CD4-positive, alpha-beta T cell treated with Interferon gamma for 1 hour (primary cell): ENCODE data around the gene CEP72.
A peak's percentile ranks its signal among the peaks of the same experiment; 100 is the strongest.
"Not testable (repeated sequence)": the region's sequence is repeated elsewhere in the genome, so short reads cannot be mapped to it uniquely, and the experiment has no call there.

ENCODE experiments used
- DNase-seq: peaks from one replicate; pipeline ENCODE4 v3.0.0-alpha.2; 2020

CEP72 gene

DNA sequence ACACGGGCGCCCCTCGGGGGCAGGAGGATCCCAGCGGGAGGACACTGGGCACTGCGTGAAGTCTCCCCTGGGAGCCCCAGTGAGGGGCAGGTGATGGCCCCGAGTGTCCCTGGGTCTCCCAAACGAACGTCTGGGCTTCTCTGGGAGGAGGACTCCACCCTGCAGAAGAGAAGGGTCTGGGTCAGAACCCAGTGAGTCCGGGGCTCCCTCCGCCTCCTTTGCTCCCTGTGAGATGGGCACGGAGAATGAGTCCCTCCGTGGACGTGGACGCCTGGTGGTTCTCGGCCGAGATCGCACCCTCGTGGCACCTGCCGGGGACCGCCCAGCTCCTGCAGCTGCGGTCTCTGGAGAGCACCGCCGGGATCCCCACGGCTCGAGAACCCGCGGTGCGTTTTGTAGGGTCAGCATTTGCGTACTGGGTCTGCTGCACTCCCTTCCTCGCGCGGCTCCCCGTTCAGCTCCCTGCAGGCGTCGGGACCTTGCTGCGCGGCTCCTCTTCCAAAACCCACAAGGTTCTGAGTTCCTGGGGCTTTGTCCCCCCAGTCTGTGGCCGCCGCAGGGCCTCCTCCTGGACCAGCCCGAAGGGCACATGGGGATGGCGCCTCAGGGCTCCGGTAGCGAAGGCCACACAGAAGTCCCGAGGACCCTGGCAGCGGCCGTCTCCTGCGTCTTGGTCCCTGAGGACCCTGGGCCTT, 10.2 kb upstream of the CEP72 start:
- DNase-seq: no peak

GRCh38 chr5:602466-603035, 9.6 kb upstream of the CEP72 start:
- no peak for DNase-seq

GRCh38 chr5:603081-603998, 8.8 kb upstream of the CEP72 start:
- no peak for DNase-seq

DNA sequence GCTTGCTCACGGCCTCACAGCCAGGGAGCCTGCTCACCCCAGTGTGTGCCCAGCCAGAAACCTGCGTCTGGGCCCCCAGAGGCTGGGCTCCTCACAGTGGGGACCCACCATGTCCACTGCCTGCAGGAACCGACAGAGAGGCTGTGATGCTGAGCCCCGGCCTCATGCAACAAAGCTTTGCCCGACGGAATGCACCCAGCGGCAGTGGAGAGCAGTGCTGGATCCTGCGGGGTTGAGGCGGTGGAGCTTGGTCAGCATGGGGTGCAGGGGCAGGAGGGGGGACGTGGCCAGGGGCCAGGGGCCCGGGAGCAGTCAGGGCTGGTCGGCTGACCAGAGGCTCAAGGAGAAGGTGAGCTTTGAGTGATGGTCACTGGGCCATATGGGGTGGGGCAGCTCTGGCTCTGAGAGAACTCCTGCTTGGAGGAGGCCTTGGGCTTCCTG, 7.7 kb upstream of the CEP72 start:
- no peak for DNase-seq

GRCh38 chr5:605090-605489, 7.0 kb upstream of the CEP72 start:
- not testable (repeated sequence) for DNase-seq

DNA sequence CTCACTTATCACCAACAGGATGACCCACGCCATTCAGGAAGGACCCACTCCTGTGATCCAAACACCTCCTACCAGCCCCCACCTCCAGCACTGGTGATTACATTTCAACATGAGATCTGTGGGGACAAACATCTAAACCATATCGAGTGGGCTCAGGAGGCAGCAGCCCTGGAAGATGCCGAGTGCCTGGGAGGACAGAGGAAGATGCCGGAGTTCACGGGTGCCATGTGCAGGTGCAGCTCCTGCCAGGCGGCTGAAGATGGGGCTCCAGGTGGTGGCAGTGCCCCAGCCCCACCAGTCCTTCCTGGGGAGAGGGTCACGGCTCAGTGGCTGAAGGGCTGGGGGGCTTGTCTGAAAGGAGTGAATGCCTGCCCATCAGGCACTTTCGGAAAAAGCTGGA, 6.1 kb upstream of the CEP72 start:
- no peak for DNase-seq

DNA sequence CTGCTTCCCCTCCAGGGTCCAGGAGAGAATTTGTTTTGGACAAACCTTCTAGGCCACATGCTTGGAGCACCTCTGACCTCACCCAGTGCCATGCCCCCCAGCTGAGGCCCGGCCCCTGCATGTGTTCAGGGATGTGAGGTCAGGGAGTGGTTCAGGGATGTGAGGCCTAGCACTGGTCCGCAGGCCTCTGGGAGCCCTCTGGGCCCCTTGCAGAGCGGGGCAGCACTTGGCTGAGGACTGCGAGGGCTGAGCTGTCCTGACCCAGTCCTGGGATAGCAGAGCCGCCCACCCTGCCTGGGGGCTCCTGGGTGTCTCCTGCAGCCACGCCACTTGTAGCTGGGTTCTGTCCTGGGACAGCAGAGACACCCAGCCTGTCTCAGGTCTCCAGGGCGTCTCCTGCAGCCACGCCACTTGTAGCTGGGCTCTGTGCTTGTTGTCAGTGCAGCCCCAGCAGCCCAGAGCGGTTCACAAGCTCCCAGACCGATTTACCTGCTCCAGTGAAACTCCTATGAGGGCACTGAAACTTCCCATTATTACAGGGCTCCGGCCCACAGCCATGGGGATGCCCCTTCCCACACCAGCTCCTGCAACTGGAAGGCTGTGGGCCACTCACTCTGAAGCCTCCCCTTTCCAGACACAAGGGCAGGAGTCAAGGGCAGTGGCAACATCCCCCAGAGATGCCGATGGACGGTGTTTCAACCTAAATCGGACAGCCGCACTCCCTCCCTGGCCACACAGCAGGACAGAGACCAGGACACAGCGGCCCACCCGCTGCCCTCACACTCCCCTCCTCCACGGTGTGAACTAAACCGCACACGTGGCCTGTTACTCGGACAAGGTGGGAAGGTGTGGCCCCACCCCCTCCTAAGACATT, 5.4 kb upstream of the CEP72 start:
- DNase-seq: no peak

- peak; percentile 28 for DNase-seq
These were observed 4.4 kb upstream of the CEP72 start for GRCh38 chr5:607541-608428.

DNA sequence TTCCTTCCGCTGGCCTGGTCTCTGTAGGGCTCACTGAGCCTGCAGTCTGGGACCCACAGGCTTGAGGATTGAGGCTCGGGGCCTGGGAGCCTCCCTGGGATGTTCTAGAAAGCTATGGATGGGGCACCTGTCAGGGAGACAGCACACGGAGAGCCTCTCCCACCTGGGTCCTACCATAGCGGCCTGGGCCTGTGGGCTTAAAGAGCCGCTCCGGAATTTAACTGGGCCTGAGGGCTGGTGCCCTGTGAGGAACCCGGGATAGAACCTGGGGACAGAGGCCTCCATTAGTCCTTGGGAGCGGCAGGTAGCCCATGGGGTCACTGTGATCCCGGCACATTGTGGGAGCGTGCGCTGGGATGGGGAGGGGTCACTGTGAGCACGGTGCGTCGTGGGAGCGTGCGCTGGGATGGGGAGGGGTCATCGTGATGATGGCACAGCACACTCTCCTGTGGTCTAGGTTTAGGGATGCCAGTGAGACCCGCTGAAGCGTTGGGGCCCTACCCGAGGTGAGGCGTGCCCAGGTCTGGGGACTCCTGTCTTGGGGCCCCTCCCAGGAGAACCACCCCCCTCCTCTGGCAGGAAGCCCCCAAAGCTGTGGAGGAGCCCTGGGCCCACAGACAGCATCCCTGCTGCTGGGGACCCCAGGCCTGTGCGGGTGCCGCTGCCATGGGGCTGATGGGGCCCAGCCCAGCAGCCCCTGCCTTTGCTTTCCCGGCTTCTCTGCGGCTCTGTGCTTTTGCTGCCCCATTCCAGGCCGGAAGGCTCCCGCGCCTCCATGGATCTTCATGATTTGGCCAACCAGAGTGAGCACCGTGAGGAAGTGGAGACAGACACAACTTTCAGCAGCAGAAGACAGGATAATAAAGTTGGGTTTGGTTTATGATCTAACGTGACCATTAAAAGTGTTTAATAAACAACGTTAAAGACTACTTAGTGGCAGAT, 3.4 kb upstream of the CEP72 start:
- DNase-seq: no peak

DNA sequence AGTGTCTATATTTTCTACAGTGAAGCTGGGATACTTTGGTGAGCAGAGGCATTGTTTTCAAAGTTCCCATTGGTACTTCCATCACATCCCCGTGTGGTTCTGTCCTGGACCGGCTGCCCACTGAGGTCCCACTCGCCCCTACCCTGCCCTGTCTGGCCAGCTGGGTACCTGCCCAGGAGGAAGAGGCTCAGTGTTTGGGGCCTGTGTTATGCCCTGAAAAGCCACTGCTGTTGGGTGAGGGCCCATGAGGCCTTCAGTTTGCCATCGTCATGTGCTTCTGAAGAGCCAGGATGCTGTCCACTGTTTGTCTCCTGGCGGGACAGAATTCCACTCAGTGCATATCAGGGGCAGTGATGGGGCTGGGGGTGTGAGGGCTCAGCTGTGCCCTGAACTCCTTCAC, 2.6 kb upstream of the CEP72 start:
- DNase-seq: no peak

DNA sequence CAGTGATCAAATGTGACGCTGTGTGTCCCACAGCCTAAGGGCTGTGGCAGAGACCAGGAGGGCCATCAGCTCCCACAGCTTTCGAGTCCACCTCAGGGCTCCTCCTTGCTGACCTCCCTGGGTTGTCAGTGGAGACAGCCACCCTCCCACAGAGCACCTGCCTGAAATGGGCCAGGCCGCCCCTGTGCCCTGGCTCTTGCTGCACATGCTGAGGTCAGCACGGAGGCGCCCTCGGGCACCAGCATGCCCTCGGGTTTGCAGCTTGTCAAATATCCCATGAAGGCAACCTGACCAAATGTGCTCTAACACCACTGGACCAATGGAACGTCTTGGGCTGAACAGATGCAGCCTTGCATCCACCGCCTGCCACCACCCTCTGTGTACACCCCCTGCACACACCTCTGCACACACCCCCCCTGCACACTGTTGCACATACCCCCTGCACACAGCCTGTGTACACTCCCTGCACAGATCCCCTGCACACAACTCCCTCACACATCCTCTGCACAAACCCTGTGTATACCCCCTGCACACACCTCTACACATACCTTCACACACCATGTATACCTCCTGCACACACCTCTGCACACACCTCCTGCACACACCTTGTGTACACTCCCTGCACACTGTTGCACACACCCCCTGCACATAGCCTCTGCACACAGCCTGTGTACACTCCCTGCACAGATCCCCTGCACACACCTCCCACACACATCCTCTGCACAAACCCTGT, 2.0 kb upstream of the CEP72 start:
- DNase-seq: no peak

- no peak for DNase-seq
These were observed 1.1 kb upstream of the CEP72 start for GRCh38 chr5:610744-611730.

DNA sequence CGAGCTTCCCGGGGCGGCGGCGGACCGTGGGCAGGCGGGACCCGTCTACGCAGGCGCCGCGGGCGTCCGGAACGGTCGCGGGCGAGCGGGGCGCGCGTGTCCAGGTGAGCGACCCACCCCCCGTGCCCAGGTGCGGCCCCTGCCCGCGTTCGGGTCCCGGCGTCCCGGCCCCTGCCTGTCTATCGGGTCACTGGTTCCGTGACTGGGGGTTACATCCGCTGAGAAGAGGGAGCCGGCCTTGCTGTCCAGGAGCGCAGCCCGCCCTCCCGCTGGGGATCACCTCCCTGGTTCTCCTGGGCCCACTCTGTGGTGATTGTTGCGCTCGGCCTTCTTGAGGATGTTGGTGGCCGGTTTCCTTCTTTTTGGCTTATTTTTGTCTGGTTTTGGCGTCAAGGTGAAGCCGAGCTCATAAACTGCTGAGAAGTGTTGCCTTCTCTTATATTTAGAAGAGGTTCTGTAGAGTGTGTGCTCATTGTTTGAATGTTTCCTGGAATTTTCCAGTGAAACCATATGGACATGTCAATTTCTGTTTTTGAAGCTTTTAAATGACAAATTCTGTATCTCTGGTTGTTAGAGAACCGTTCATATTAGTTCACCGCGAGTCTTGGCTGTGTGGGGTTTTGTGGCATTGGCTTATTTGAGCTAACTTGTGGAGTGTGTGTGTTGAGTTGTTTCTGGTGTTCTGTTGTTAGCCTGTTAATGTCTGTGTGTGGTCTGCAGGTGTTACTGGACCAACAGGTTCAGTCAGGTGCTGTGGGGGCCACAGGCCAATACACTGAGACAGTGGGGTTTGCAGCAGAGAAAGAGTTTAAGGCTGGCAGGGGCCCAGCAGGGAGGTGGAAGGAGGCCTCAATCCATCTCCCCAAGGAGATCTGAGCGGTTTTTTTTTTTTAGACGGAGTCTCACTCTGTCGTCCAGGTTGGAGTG, 621 bp downstream of the CEP72 start:
- DNase-seq: no peak

DNA sequence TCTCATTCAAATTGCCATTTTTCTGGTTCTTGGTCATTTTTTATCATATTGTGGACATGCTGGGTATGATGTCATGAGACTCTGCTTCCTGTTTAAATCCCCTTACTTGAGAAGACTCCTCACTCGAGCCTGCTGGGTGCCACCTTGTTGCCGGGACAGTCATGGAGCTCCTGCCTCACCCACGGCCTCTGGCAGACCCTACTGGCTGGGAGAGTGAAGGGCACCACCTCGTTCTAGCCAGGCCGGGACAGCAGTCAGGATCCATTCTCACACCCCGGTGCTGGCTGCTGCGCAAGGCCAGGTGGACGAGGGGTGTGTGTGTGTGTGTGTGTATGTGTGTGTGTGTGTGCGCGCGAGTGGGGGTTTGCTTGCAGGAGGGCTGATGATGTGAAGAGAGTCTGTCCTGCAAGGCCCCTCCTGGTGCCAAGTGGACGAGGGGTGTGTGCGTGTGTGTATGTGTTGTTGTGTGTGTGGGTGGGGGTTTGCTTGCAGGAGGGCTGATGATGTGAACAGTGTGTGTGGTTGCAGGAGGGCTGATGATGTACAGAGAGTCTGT, 4.4 kb downstream of the CEP72 start:
- DNase-seq: no peak

DNA sequence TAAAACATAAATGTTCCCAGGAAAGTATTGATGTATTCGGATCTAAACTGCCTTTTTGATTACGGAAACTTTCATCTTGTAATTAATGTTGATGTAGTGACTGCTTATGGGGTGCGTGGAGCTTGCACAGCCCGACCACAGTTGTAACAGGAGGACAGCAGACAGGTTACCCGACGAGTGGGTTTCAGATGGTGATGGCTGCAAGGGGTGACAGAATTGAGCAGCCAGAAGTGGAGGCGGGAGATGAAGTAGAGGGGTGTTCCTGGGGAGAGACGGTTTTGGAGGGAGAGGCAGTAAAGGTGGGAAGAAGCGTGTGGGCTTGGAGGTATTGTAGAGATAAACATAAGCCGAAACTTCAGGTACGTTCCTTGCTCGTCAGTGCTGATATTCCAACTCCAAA, 5.8 kb downstream of the CEP72 start:
- no peak for DNase-seq

GRCh38 chr5:618450-618849, 6.3 kb downstream of the CEP72 start:
- DNase-seq: no peak

DNA sequence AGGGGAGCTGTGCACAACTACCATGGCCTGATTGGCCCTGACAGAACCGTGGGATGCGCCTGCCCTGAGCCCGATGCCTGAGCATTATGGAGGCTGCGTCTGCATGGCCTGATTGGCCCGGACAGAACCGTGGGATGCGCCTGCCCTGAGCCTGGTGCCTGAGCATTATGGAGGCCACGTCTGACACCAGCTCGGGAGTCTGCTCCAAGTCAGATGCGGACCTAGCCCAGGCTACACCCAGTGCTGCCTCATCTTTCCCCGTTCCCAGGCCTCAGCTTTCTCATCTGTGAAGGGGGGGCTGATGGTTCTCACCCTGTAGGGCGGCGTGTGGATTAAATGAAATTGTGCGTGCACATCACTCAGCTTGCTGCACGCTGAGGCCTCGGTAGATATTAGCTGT, 7.3 kb downstream of the CEP72 start:
- no peak for DNase-seq
